ENCODE measurements around the gene COPS7B. TPM values are rescaled to one million over a fixed set of nuclear protein-coding genes. Genes with fewer than 3 reads are reported as not detected.
A peak's percentile ranks its signal among the peaks of the same experiment; 100 is the strongest.

The COPS7B gene
- total RNA-seq, 1 experiment from 2014 or later, result 35.9 TPM

DNA sequence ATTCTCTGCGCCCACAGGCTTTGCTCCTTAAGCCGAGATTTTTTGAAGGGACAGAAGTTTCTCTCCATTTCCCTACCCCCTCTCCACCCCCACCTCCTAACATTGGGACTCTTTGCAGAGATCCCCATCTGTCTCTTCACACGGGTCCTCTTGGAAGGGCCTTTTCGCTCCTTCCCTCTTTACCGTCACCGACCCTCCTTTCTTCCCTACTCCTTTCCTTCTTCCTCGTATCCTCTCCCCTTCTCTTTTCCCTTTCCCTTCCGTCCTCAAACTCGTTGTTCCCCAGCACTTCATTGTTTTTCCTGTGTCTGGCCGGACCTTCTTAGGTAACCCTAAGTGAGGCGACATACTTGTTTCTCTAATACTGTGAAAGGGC lies 660 bp downstream of the COPS7B start:
- TF ChIP-seq, protein P1, sequence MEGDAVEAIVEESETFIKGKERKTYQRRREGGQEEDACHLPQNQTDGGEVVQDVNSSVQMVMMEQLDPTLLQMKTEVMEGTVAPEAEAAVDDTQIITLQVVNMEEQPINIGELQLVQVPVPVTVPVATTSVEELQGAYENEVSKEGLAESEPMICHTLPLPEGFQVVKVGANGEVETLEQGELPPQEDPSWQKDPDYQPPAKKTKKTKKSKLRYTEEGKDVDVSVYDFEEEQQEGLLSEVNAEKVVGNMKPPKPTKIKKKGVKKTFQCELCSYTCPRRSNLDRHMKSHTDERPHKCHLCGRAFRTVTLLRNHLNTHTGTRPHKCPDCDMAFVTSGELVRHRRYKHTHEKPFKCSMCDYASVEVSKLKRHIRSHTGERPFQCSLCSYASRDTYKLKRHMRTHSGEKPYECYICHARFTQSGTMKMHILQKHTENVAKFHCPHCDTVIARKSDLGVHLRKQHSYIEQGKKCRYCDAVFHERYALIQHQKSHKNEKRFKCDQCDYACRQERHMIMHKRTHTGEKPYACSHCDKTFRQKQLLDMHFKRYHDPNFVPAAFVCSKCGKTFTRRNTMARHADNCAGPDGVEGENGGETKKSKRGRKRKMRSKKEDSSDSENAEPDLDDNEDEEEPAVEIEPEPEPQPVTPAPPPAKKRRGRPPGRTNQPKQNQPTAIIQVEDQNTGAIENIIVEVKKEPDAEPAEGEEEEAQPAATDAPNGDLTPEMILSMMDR (IDR thresholded peaks at IDR 0.05; ENCODE audit: insufficient read depth in 1 of 2, low read depth in 1 of 2, low read length in 1 of 2, severe bottlenecking in 1 of 2, unreplicated experiment in 1 of 2), result no peak
- Histone ChIP-seq H3K9me3 (no peaks in the 10 kb centered on the region), H3K36me3 (ENCODE audit: control insufficient read depth, insufficient read depth, low read length) (no peaks in the 10 kb centered on the region), H3K4me1 (no peaks in the 10 kb centered on the region), H3K4me3 (ENCODE audit: low read depth, low read length) (peak overlapping the region; percentile 46), H3K27me3 (replicated peaks; ENCODE audit: control insufficient read depth, insufficient read depth, low read length) (no peaks in the 10 kb centered on the region)
- DNase-seq, result no peak
- Mint-ChIP-seq H3K9me3 (ENCODE audit: unreplicated experiment) (no peaks in the 10 kb centered on the region), H3K36me3 (ENCODE audit: insufficient read depth, unreplicated experiment) (peaks cover 22% of the 10 kb centered on the region), H3K4me3 (ENCODE audit: unreplicated experiment) (peak overlapping the region; percentile 85), H3K27me3 (ENCODE audit: insufficient read depth, unreplicated experiment) (no peaks in the 10 kb centered on the region), H3K27ac (ENCODE audit: unreplicated experiment) (peak overlapping the region; percentile 79), H3K4me1 (ENCODE audit: low read depth, unreplicated experiment) (peaks cover 15% of the 10 kb centered on the region)
- BruUV-seq (replicated peaks), result no TSS peak
- ChIA-PET POLR2A (interaction anchor here (0.5 to 0.8 kb wide), 3 partner anchors 173 to 704 kb away, joined by 3 read pairs; no protein-coding TSS in a partner anchor), CTCF (no interaction called here)
- intact Hi-C loops (cut with micrococcal nuclease; ENCODE audit: unreplicated experiment), result loop anchor here (10.0 kb wide), 1 partner anchor 72 kb away; no protein-coding TSS in a partner anchor

GRCh38 chr2:231791107-231791506 lies 4.9 kb downstream of the COPS7B start:
- peaks cover 30% of the 10 kb centered on the region for H3K36me3 Mint-ChIP-seq (ENCODE audit: insufficient read depth, unreplicated experiment)
- Histone ChIP-seq H3K4me1 (no peaks in the 10 kb centered on the region), H3K9me3 (no peaks in the 10 kb centered on the region), H3K36me3 (ENCODE audit: control insufficient read depth, insufficient read depth, low read length) (no peaks in the 10 kb centered on the region; the same call in 1 of the 2 replicates), H3K4me3 (ENCODE audit: low read depth, low read length) (no peak overlapping the region), H3K27me3 (replicated peaks; ENCODE audit: control insufficient read depth, insufficient read depth, low read length) (no peaks in the 10 kb centered on the region)
- H3K4me1 Mint-ChIP-seq (ENCODE audit: low read depth, unreplicated experiment), result peaks cover 10% of the 10 kb centered on the region
- H3K4me3 Mint-ChIP-seq (ENCODE audit: unreplicated experiment), result no peak overlapping the region
- ChIA-PET CTCF (no interaction called here), POLR2A (no interaction called here)
- TF ChIP-seq, protein P1 (IDR thresholded peaks at IDR 0.05; ENCODE audit: insufficient read depth in 1 of 2, low read depth in 1 of 2, low read length in 1 of 2, severe bottlenecking in 1 of 2, unreplicated experiment in 1 of 2), result no peak
- H3K27ac Mint-ChIP-seq (ENCODE audit: unreplicated experiment), result no peak overlapping the region
- H3K27me3 Mint-ChIP-seq (ENCODE audit: insufficient read depth, unreplicated experiment), result no peaks in the 10 kb centered on the region
- BruUV-seq (replicated peaks), result no TSS peak
- no peaks in the 10 kb centered on the region for H3K9me3 Mint-ChIP-seq (ENCODE audit: unreplicated experiment)
- intact Hi-C loops (cut with micrococcal nuclease; ENCODE audit: unreplicated experiment), result no loop called here
- no peak for DNase-seq

DNA sequence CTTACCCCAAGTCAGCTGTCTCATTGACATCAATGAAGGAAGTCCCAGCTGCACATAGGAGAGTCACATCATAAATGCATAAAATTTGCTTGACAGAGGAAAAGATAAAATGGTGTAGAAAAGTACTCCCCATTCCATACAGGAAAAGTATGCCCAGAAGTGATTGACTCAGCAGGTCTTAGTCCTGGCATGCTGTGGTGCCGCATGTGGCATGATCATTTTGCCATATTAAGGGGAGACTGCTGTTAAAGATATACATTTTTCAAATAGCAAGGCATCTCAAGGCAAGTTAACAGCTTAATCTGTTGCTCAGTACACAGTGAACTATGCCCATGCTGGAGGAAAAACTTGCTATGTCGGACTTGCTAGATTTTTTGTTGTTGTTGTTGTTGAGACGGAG lies 8.1 kb downstream of the COPS7B start:
- Mint-ChIP-seq H3K9me3 (ENCODE audit: unreplicated experiment) (no peaks in the 10 kb centered on the region), H3K27ac (ENCODE audit: unreplicated experiment) (no peak overlapping the region), H3K36me3 (ENCODE audit: insufficient read depth, unreplicated experiment) (peaks cover 35% of the 10 kb centered on the region), H3K4me3 (ENCODE audit: unreplicated experiment) (no peak overlapping the region), H3K4me1 (ENCODE audit: low read depth, unreplicated experiment) (no peaks in the 10 kb centered on the region), H3K27me3 (ENCODE audit: insufficient read depth, unreplicated experiment) (no peaks in the 10 kb centered on the region)
- Histone ChIP-seq H3K4me3 (ENCODE audit: low read depth, low read length) (no peak overlapping the region), H3K36me3 (ENCODE audit: control insufficient read depth, insufficient read depth, low read length) (no peaks in the 10 kb centered on the region; the same call in 1 of the 2 replicates), H3K4me1 (no peaks in the 10 kb centered on the region), H3K27me3 (replicated peaks; ENCODE audit: control insufficient read depth, insufficient read depth, low read length) (no peaks in the 10 kb centered on the region), H3K9me3 (no peaks in the 10 kb centered on the region)
- ChIA-PET POLR2A (no interaction called here), CTCF (no interaction called here)
- no peak for DNase-seq
- TF ChIP-seq, protein P1 (IDR thresholded peaks at IDR 0.05; ENCODE audit: insufficient read depth in 1 of 2, low read depth in 1 of 2, low read length in 1 of 2, severe bottlenecking in 1 of 2, unreplicated experiment in 1 of 2), result no peak
- intact Hi-C loops (cut with micrococcal nuclease; ENCODE audit: unreplicated experiment), result no loop called here
- no TSS peak for BruUV-seq (replicated peaks)
